Measurements from ENCODE around the gene TRIM14.

- TF ChIP-seq CTCF (IDR thresholded peaks at IDR 0.05) = no peak
- no peak for TF ChIP-seq POLR2A (IDR thresholded peaks at IDR 0.05)
Measured at GRCh38 chr9:98085058-98085457, 34.0 kb downstream of the TRIM14 start.

Data from lower leg skin (tissue), 3 donors.